ENCODE measurements around the gene F7.

GRCh38 chr13:113151745-113152690 lies 46.4 kb downstream of the F7 start:
- TF ChIP-seq CTCF (IDR thresholded peaks at IDR 0.05) (no peak), REST (IDR thresholded peaks at IDR 0.05; ENCODE audit: insufficient read depth in 1 of 2, low read depth in 2 of 2, low read length in 1 of 2) (no peak), TCF7L2 (IDR thresholded peaks at IDR 0.05; ENCODE audit: low read depth, low read length) (no peak), POLR2AphosphoS5 (IDR thresholded peaks at IDR 0.05; ENCODE audit: low read depth, low read length) (no peak)

All from Panc1 (cell line).